NCI-H82 treated with DMSO at 0.1 percent for 48 hours (cell line): Measurements from ENCODE around the gene UBE2D2.

Experiments
- DNase-seq: peaks from one replicate; lab custom pipeline; 2025; ENCODE audit not compliant: unreplicated experiment; lab: John Stamatoyannopoulos, UW

Gene UBE2D2

GRCh38 chr5:139675213-139675612 lies 114.1 kb downstream of the UBE2D2 start:
- DNase-seq, result no peak

- no peak for DNase-seq
Observed at GRCh38 chr5:139675825-139676224, 114.7 kb downstream of the UBE2D2 start.

- no peak for DNase-seq
Observed at GRCh38 chr5:139676406-139676805, 115.3 kb downstream of the UBE2D2 start.

GRCh38 chr5:139676951-139677735 lies 116.0 kb downstream of the UBE2D2 start:
- DNase-seq, result no peak
